ENCODE measurements around the gene KIF25. TPM values are rescaled to one million over a fixed set of nuclear protein-coding genes. Genes with fewer than 3 reads are reported as not detected.

The KIF25 gene
- total RNA-seq, 1 experiment from 2014 or later = 0.59 TPM

DNA sequence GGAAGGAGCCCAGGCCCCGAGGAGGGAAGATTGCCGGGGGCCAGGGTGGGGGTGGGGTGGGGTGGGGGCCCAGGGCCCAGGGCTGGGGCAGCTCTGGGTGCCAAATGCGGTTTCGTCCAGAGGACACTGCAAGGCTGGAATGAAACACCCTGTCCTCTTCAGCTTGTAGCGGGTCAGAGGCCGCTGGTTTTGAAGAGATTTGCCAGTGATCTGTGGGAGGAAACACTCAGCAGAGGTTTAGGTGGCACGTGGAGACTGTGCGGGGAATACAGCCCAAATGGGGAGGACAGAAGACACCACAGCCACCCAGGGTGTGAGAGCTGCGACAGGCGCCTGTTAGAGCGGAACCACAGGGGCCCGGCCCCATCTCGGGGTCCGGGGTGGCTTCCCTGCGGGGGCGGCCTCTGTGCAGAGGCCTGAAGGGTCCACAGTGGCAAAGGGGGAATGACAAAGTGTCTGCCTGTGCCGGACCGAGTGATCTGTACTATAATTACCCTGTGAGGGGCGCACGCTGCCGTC is 52.3 kb downstream of the KIF25 start:
- Mint-ChIP-seq H3K4me3 (no peak overlapping the region), H3K36me3 (ENCODE audit: insufficient read depth in 1 of 3, low read depth in 3 of 3) (no peaks in the 10 kb centered on the region), H3K27ac (no peak overlapping the region), H3K27me3 (ENCODE audit: low read depth) (no peaks in the 10 kb centered on the region; the same call in 1 of the 2 replicates), H3K4me1 (peaks cover 0 to 4% of the 10 kb centered on the region in 2 experiments; a peak in 1 of 4 replicates), H3K9me3 (no peaks in the 10 kb centered on the region)
- H3K23me2 ChIP-seq (ENCODE audit: insufficient read length, low read depth, low read length, poor library complexity, severe bottlenecking) = no peaks in the 10 kb centered on the region
- no peak overlapping the region for H3K27ac ChIP-seq (ENCODE audit: insufficient read length, low read depth, low read length)
- H3K4ac ChIP-seq (ENCODE audit: low read depth, low read length) = no peak overlapping the region
- no peaks in the 10 kb centered on the region for H3K79me1 ChIP-seq (ENCODE audit: insufficient read depth, low read depth, low read length, poor library complexity, severe bottlenecking)
- H3K23ac ChIP-seq (ENCODE audit: insufficient read length, low read depth, low read length) = no peak overlapping the region
- H3K14ac ChIP-seq (ENCODE audit: insufficient read depth, low read length) = no peak overlapping the region
- no peak overlapping the region for H2BK15ac ChIP-seq (ENCODE audit: low read depth, low read length)
- H3K9ac ChIP-seq (ENCODE audit: extremely low read depth, insufficient read length, low read length) = no peak overlapping the region
- H3K27me3 ChIP-seq (ENCODE audit: insufficient read depth, low read length) = no peaks in the 10 kb centered on the region
- TF ChIP-seq, protein P1, sequence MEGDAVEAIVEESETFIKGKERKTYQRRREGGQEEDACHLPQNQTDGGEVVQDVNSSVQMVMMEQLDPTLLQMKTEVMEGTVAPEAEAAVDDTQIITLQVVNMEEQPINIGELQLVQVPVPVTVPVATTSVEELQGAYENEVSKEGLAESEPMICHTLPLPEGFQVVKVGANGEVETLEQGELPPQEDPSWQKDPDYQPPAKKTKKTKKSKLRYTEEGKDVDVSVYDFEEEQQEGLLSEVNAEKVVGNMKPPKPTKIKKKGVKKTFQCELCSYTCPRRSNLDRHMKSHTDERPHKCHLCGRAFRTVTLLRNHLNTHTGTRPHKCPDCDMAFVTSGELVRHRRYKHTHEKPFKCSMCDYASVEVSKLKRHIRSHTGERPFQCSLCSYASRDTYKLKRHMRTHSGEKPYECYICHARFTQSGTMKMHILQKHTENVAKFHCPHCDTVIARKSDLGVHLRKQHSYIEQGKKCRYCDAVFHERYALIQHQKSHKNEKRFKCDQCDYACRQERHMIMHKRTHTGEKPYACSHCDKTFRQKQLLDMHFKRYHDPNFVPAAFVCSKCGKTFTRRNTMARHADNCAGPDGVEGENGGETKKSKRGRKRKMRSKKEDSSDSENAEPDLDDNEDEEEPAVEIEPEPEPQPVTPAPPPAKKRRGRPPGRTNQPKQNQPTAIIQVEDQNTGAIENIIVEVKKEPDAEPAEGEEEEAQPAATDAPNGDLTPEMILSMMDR (conservative IDR thresholded peaks at IDR 0.05) = no peak
- DNase-seq = no peak
- H2BK5ac ChIP-seq (ENCODE audit: insufficient read length, low read length) = no peak overlapping the region
- H3K9me3 ChIP-seq (ENCODE audit: control insufficient read depth, low read depth, low read length) = no peaks in the 10 kb centered on the region
- H4K91ac ChIP-seq (ENCODE audit: insufficient read length, low read depth, low read length) = no peak overlapping the region
- H4K20me1 ChIP-seq (ENCODE audit: control insufficient read depth, insufficient read depth, insufficient read length) = no peaks in the 10 kb centered on the region
- no peak overlapping the region for H2AK5ac ChIP-seq (ENCODE audit: insufficient read length, low read length)
- no peaks in the 10 kb centered on the region for H3K79me2 ChIP-seq (ENCODE audit: insufficient read depth, low read length)
- no peak overlapping the region for H3K56ac ChIP-seq (ENCODE audit: insufficient read length, low read depth, low read length)
- H3K18ac ChIP-seq (ENCODE audit: insufficient read length, low read depth, low read length) = no peak overlapping the region
- H2BK20ac ChIP-seq (ENCODE audit: low read depth, low read length, poor library complexity, severe bottlenecking) = no peak overlapping the region
- no peak overlapping the region for H2BK120ac ChIP-seq (ENCODE audit: low read depth, low read length, poor library complexity, severe bottlenecking)
- WGBS (ENCODE audit: extremely low coverage, insufficient read length, low lambda C conversion rate) = no CpG with 5 or more reads among the region's 21 CpGs
- no peak overlapping the region for H4K5ac ChIP-seq (ENCODE audit: insufficient read length, low read depth, low read length)
- H4K8ac ChIP-seq (replicated peaks; ENCODE audit: insufficient read length, low read depth, low read length) = no peak overlapping the region
- no peak overlapping the region for H3K4me2 ChIP-seq (ENCODE audit: insufficient read depth, insufficient read length, low read length)
- no peaks in the 10 kb centered on the region for H3K4me1 ChIP-seq (ENCODE audit: insufficient read depth, low read length)
- H2AFZ ChIP-seq (ENCODE audit: low read length) = no peak overlapping the region
- H2BK12ac ChIP-seq (ENCODE audit: insufficient read length, low read depth, low read length) = no peak overlapping the region
- no peak overlapping the region for H3T11ph ChIP-seq (ENCODE audit: low read length)

Data from H9 (cell line).